Measurements from ENCODE around the gene CNN1. TPM values are rescaled to one million over a fixed set of nuclear protein-coding genes. Genes with fewer than 3 reads are reported as not detected.
A peak's percentile ranks its signal among the peaks of the same experiment; 100 is the strongest.

CNN1 gene
- total and polyA plus RNA-seq, 4 donors: 406 to 1,055 (median 558) TPM

DNA sequence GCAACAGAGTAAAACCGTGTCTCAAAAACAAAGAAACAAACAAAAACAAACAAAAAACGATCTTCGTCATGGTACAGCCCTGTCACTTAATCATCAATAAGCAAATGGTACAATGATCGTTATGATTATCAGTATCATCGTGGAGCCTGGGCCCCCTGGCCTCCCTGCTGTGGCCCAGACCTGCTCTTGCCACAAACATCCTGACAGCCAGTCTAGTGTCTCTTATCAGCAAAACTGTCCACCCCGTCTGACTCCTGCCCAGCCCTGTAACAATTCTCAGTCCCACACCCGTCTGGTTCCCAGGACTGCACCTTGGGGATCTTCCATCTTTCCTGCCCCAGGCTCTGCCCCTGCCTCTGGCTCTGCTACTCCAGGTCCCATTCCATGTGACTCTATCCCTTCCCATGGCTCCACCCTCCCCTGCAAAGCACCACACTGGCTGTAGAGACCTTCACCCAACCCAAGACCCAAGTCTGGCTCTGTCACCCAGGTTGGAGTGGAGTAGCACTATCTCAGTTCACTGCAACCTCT is 38.7 kb upstream of the CNN1 start:
- no peak for DNase-seq
- Histone ChIP-seq H3K36me3 (ENCODE audit: control insufficient read depth in 1 of 2, insufficient read depth in 2 of 2, low read length in 1 of 2) (peaks cover 0 to 7% of the 10 kb centered on the region in 2 donors), H3K27me3 (ENCODE audit: control insufficient read depth in 1 of 2, insufficient read depth in 2 of 2, low read length in 1 of 2) (no peaks in the 10 kb centered on the region), H3K9me3 (ENCODE audit: control insufficient read depth, low read length) (no peaks in the 10 kb centered on the region), H3K27ac (ENCODE audit: low read depth in 1 of 2, low read length in 2 of 2) (no peak overlapping the region), H3K4me1 (ENCODE audit: control insufficient read depth in 1 of 2, insufficient read depth in 2 of 2, low read length in 2 of 2) (no peaks in the 10 kb centered on the region), H3K4me3 (ENCODE audit: low read length in 2 of 2) (no peak overlapping the region)
- 74 to 77% methylated on average over 7 of the region's 7 CpGs for WGBS, 2 donors
- no peak for ATAC-seq (ENCODE audit: low FRiP score)
- intact Hi-C loops (cut with DNase I): loop anchor here in 1 of 2 donors (5.0 kb wide), 1 partner anchor 87 kb away; no protein-coding TSS in a partner anchor

DNA sequence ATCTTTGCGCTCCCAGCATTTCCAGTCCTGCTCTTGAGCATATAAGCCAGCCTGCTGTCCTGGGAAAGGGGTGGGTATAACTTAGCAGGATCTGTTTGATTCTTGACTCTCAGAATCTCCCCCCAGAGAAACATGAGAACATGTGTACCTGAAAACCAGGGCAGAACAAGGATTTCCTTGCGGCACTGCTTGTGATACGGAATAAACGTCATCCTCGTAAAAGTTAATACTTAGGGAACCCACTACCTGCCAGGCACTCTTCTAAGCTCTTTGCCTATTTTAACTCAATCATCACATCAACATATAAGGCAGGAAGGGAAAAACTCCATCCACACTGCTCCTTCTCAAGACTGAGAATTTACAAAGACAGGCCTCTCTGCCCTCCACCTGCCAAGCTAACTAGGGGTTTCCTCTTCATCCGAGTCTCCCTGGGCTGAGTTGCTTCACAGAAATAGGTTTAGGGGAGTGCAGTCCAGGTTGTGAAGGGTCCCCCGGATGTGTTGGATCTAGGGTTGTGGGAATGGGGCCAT is 34.1 kb upstream of the CNN1 start:
- H3K9me3 ChIP-seq (ENCODE audit: control insufficient read depth, low read length): no peaks in the 10 kb centered on the region
- no peaks in the 10 kb centered on the region for H3K27me3 ChIP-seq (ENCODE audit: control insufficient read depth in 1 of 2, insufficient read depth in 2 of 2, low read length in 1 of 2)
- intact Hi-C loops (cut with DNase I): no loop called here
- peaks cover 0 to 2% of the 10 kb centered on the region in 2 donors for H3K36me3 ChIP-seq (ENCODE audit: control insufficient read depth in 1 of 2, insufficient read depth in 2 of 2, low read length in 1 of 2)
- H3K4me3 ChIP-seq (ENCODE audit: low read length in 2 of 2): no peak overlapping the region
- no peak for DNase-seq
- 38 to 45% methylated on average over 7 of the region's 7 CpGs for WGBS, 2 donors
- no peak for ATAC-seq (ENCODE audit: low FRiP score)
- peak overlapping the region in 1 of 2 donors; percentile 29 for H3K27ac ChIP-seq (ENCODE audit: low read depth in 1 of 2, low read length in 2 of 2)
- H3K4me1 ChIP-seq (ENCODE audit: control insufficient read depth in 1 of 2, insufficient read depth in 2 of 2, low read length in 2 of 2): no peaks in the 10 kb centered on the region

DNA sequence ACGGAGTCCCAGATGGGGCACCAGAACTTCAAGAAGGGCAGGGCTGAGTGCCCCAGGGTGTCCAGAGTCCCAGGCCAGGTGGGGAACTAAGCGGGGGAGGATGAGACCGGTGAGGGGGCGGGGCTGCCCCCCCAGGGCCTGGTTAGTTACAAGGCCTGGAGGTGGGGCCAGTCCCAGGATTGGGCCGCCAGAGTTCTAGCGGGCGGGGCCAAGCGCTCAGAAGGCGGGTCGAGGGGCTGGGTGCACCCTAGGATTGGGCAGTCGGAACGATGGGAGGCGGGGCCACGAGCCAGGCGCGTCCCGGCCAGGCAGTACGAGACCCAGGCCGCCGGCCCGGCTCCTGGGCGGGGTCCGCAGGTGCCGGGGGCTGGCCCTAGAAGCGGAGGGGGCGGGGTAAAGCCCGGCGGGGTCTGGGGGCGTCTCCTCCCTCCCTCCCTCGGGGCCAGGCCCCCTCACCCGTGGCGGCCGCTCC is 33.6 kb upstream of the CNN1 start:
- intact Hi-C loops (cut with DNase I): no loop called here
- no peaks in the 10 kb centered on the region for H3K9me3 ChIP-seq (ENCODE audit: control insufficient read depth, low read length)
- H3K27ac ChIP-seq (ENCODE audit: low read depth in 1 of 2, low read length in 2 of 2): peak overlapping the region; percentile 71 to 79
- peak; percentile 96 for ATAC-seq (ENCODE audit: low FRiP score)
- H3K4me3 ChIP-seq (ENCODE audit: low read length in 2 of 2): peak overlapping the region; percentile 14 to 89
- peaks cover 0 to 2% of the 10 kb centered on the region in 2 donors for H3K36me3 ChIP-seq (ENCODE audit: control insufficient read depth in 1 of 2, insufficient read depth in 2 of 2, low read length in 1 of 2)
- DNase-seq: peak; percentile 98 to 99
- H3K4me1 ChIP-seq (ENCODE audit: control insufficient read depth in 1 of 2, insufficient read depth in 2 of 2, low read length in 2 of 2): no peaks in the 10 kb centered on the region
- no peaks in the 10 kb centered on the region for H3K27me3 ChIP-seq (ENCODE audit: control insufficient read depth in 1 of 2, insufficient read depth in 2 of 2, low read length in 1 of 2)
- 0 to 1% methylated on average over 19 to 33 of the region's 33 CpGs for WGBS, 2 donors

DNA sequence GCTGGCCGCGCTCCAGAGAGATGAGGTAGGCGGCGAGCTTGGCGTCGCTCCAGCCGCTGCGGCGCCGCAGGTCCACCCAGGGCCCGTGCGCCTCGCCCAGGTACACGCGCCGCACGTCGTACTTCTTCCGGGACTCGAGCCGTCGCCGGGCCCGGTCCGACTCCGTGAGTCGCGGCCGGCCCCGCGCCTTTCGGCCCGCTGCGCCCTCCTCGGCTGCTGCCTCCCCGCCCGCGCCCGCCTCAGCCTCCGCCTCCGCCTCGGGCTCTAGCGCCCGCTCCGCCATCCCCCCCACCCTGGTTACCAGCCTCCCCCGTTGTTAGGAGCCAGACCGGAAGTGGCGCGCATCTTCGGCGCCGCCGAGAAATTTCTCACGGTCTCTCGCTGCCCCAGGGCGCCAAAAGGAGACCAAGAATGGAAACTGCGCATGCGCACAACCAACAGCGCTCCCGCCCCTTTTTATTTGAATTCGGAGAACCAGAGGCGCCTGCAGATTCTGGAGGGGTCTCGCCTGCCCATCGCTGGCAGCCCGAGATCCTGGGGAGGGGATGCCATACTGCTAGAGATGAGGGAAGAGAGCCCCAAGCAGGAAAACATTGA is 33.0 kb upstream of the CNN1 start, which contains the start of gene ZNF653:
Gene ZNF653 (minus strand): TSS at position 336 of the 597 bp plus-strand sequence. CDS start 53 bp downstream, at position 283.
- WGBS, 2 donors: 0% methylated on average over 62 to 65 of the region's 65 CpGs
- no peaks in the 10 kb centered on the region for H3K9me3 ChIP-seq (ENCODE audit: control insufficient read depth, low read length)
- peak; percentile 96 to 97 for DNase-seq

DNA sequence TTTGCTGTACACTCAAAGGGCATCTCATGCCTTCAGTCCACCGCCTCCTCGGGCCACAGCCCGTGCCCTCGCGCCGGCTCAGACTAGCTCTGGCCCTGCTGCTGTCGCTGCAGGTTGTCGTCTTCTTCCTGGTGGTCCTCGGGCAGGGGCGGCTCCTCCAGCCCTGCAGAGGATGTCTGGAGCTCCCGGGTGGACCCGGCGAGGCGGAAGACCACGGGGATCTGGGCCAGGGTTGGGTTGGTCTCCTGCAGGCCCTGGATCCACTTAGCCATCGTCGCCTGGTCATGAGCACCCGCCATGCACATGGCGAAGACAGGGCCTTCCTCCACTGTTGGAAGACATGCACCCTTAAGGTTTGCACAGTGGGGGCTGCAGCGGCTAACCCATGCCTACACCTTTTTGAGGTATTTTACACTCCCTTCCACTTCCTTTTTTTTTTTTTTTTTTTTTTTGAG is 32.5 kb upstream of the CNN1 start:
- Histone ChIP-seq H3K36me3 (ENCODE audit: control insufficient read depth in 1 of 2, insufficient read depth in 2 of 2, low read length in 1 of 2) (peaks cover 0 to 2% of the 10 kb centered on the region in 2 donors), H3K4me3 (ENCODE audit: low read length in 2 of 2) (no peak overlapping the region), H3K9me3 (ENCODE audit: control insufficient read depth, low read length) (no peaks in the 10 kb centered on the region), H3K27ac (ENCODE audit: low read depth in 1 of 2, low read length in 2 of 2) (no peak overlapping the region), H3K4me1 (ENCODE audit: control insufficient read depth in 1 of 2, insufficient read depth in 2 of 2, low read length in 2 of 2) (no peaks in the 10 kb centered on the region), H3K27me3 (ENCODE audit: control insufficient read depth in 1 of 2, insufficient read depth in 2 of 2, low read length in 1 of 2) (no peaks in the 10 kb centered on the region)
- DNase-seq: no peak
- intact Hi-C loops (cut with DNase I): no loop called here
- ATAC-seq (ENCODE audit: low FRiP score): peak; percentile 69
- 22 to 26% methylated on average over 20 of the region's 20 CpGs for WGBS, 2 donors

More for the DNA sequence above, 33.0 kb upstream of the CNN1 start, which contains the start of gene ZNF653:
- H3K36me3 ChIP-seq (ENCODE audit: control insufficient read depth in 1 of 2, insufficient read depth in 2 of 2, low read length in 1 of 2): peaks cover 0 to 2% of the 10 kb centered on the region in 2 donors
- intact Hi-C loops (cut with DNase I): no loop called here
- peak; percentile 93 for ATAC-seq (ENCODE audit: low FRiP score)
- H3K27me3 ChIP-seq (ENCODE audit: control insufficient read depth in 1 of 2, insufficient read depth in 2 of 2, low read length in 1 of 2): no peaks in the 10 kb centered on the region
- no peaks in the 10 kb centered on the region for H3K4me1 ChIP-seq (ENCODE audit: control insufficient read depth in 1 of 2, insufficient read depth in 2 of 2, low read length in 2 of 2)
- H3K27ac ChIP-seq (ENCODE audit: low read depth in 1 of 2, low read length in 2 of 2): peak within 1 kb of the TSS; percentile 71 to 79
- H3K4me3 ChIP-seq (ENCODE audit: low read length in 2 of 2): peak within 1 kb of the TSS; percentile 14 to 89

DNA sequence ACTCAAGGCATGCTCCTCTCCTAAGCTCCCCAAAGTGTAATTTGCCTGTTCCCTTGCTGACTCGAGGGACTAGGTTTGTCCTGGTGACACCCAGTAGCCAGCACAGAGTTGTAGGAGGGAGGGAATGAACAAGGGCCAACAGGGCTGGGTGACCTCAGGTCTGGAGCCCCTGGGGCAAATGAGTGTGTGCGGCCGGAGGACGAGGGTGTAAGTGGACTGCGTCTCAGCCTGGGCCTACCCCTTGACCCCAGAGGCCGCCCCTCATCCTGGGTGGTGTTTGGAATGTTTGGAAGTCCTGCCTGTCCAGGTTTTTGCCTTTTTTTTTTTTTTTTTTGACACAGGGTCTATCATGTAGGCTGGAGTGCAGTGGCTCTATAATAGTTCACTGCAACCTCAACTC is 31.7 kb upstream of the CNN1 start:
- intact Hi-C loops (cut with DNase I): no loop called here

DNA sequence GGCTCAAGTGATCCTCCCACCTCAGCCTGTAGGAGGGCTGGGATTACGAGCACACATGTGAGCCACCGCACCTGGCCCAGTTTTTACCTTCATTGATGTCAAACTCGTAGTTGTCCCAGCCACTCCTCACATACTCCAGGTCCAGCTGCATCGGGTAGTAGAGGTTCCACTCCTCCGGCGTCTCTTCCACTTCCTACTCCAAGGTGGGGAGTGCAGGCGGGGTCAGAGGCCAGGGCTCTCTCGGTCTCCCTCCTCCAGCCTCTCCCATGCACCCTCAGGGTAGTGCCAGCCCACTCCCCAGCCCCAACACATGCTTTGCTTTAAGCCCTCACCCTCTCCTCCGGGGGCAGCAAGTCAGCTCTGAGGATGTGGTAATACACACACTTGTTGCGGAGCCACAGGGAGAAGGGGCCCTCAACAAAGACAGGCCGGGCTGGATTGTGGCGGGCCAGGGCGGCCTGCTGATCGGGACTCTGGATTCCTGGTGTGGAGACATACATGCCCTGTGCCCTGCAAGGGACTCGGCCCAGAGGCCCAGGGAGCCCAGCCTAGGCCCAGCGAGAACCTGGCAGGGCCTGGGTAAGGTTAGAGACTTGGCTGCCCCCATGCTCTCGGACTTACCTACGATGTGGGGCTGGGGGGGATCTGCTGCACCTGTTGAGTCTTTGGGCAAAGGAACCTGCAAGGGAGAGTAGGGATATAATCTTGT is 31.1 kb upstream of the CNN1 start:
- no peaks in the 10 kb centered on the region for H3K27me3 ChIP-seq (ENCODE audit: control insufficient read depth in 1 of 2, insufficient read depth in 2 of 2, low read length in 1 of 2)
- no peaks in the 10 kb centered on the region for H3K4me1 ChIP-seq (ENCODE audit: control insufficient read depth in 1 of 2, insufficient read depth in 2 of 2, low read length in 2 of 2)
- intact Hi-C loops (cut with DNase I): no loop called here
- no peaks in the 10 kb centered on the region for H3K36me3 ChIP-seq (ENCODE audit: control insufficient read depth in 1 of 2, insufficient read depth in 2 of 2, low read length in 1 of 2)
- ATAC-seq (ENCODE audit: low FRiP score) (no peak), DNase-seq (no peak)
- H3K4me3 ChIP-seq (ENCODE audit: low read length in 2 of 2): no peak overlapping the region
- no peaks in the 10 kb centered on the region for H3K9me3 ChIP-seq (ENCODE audit: control insufficient read depth, low read length)
- H3K27ac ChIP-seq (ENCODE audit: low read depth in 1 of 2, low read length in 2 of 2): no peak overlapping the region
- WGBS, 2 donors: 89% methylated on average over 17 to 18 of the region's 18 CpGs

More for the DNA sequence above, 31.7 kb upstream of the CNN1 start:
- Histone ChIP-seq H3K9me3 (ENCODE audit: control insufficient read depth, low read length) (no peaks in the 10 kb centered on the region), H3K27ac (ENCODE audit: low read depth in 1 of 2, low read length in 2 of 2) (no peak overlapping the region), H3K36me3 (ENCODE audit: control insufficient read depth in 1 of 2, insufficient read depth in 2 of 2, low read length in 1 of 2) (no peaks in the 10 kb centered on the region), H3K27me3 (ENCODE audit: control insufficient read depth in 1 of 2, insufficient read depth in 2 of 2, low read length in 1 of 2) (no peaks in the 10 kb centered on the region), H3K4me1 (ENCODE audit: control insufficient read depth in 1 of 2, insufficient read depth in 2 of 2, low read length in 2 of 2) (no peaks in the 10 kb centered on the region), H3K4me3 (ENCODE audit: low read length in 2 of 2) (no peak overlapping the region)
- WGBS, 2 donors: 92 to 94% methylated on average over 6 of the region's 6 CpGs
- ATAC-seq (ENCODE audit: low FRiP score) (no peak), DNase-seq (no peak)

DNA sequence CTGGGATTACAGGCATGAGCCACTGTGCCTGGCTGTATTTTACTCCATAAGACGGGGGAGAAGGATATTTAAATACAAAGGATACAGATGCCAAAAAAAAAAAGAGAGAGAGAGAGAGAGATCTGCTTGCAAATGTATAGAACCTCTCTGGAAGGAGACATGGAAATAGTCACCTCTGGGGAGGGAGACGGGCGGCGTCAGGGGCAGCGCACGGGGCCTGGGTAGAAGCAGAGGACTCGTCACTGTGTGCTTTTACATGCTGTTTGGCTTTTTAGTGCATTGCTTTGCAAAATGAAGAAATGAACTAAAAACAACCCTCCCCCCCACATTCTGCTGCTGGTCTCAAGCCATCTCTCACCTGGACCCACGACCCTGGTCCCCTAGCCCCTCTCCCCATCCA is 28.2 kb upstream of the CNN1 start:
- no peak overlapping the region for H3K27ac ChIP-seq (ENCODE audit: low read depth in 1 of 2, low read length in 2 of 2)
- ATAC-seq (ENCODE audit: low FRiP score) (no peak), DNase-seq (no peak)
- H3K9me3 ChIP-seq (ENCODE audit: control insufficient read depth, low read length): no peaks in the 10 kb centered on the region
- no peak overlapping the region for H3K4me3 ChIP-seq (ENCODE audit: low read length in 2 of 2)
- intact Hi-C loops (cut with DNase I): no loop called here
- no peaks in the 10 kb centered on the region for H3K27me3 ChIP-seq (ENCODE audit: control insufficient read depth in 1 of 2, insufficient read depth in 2 of 2, low read length in 1 of 2)
- 92 to 94% methylated on average over 8 of the region's 8 CpGs for WGBS, 2 donors
- peaks cover 0 to 5% of the 10 kb centered on the region in 2 donors for H3K36me3 ChIP-seq (ENCODE audit: control insufficient read depth in 1 of 2, insufficient read depth in 2 of 2, low read length in 1 of 2)
- no peaks in the 10 kb centered on the region for H3K4me1 ChIP-seq (ENCODE audit: control insufficient read depth in 1 of 2, insufficient read depth in 2 of 2, low read length in 2 of 2)
